CD14-positive monocyte (primary cell): Measurements from ENCODE around the gene FIGLA. TPM values are rescaled to one million over a fixed set of nuclear protein-coding genes. Genes with fewer than 3 reads are reported as not detected.
A peak's percentile ranks its signal among the peaks of the same experiment; 100 is the strongest.

Experiments
- DNase-seq, 3 donors: peaks; one replicate each; pipeline ENCODE4 v3.0.0-alpha.2; 2011 to 2022
- H2AFZ ChIP-seq: 2 replicates; pipeline ENCODE4 v1.6.0; 2012; ENCODE audit warnings: mild to moderate bottlenecking, low read depth, low read length, inconsistent platforms; ENCODE audit not compliant: insufficient read depth, poor library complexity, severe bottlenecking
- H3K27ac ChIP-seq, 2 donors: 1 replicate in 1 of 2; 2 replicates in 1 of 2; pipeline ENCODE4 v1.5.1; 2012 to 2013; ENCODE audit warnings: low read length in 2 of 2, control low read depth in 1 of 2, inconsistent platforms in 1 of 2, low read depth in 1 of 2, mild to moderate bottlenecking in 1 of 2
- H3K27me3 ChIP-seq, 2 donors: one replicate each; pipeline versions ENCODE4 v1.6.0 to v1.6.1; 2011 to 2013; ENCODE audit warnings: low read length in 2 of 2; ENCODE audit not compliant: control insufficient read depth in 2 of 2, insufficient read depth in 2 of 2
- H3K36me3 ChIP-seq, 2 donors: replicated peaks in 1 of 2; 1 replicate in 1 of 2; 2 replicates in 1 of 2; pipeline versions ENCODE4 v1.5.1 to v1.6.1; 2012 to 2013; ENCODE audit warnings: low read length in 2 of 2, control low read depth in 1 of 2, inconsistent platforms in 1 of 2, mild to moderate bottlenecking in 1 of 2; ENCODE audit not compliant: insufficient read depth in 2 of 2, control insufficient read depth in 1 of 2
- H3K4me1 ChIP-seq, 2 donors: 1 replicate in 1 of 2; 2 replicates in 1 of 2; pipeline versions ENCODE4 v1.5.1 to v1.6.1; 2012 to 2013; ENCODE audit warnings: low read length in 2 of 2, control low read depth in 1 of 2, inconsistent platforms in 1 of 2, mild to moderate bottlenecking in 1 of 2, moderate library complexity in 1 of 2; ENCODE audit not compliant: insufficient read depth in 2 of 2, control insufficient read depth in 1 of 2
- H3K4me2 ChIP-seq: replicated peaks from 2 replicates; pipeline ENCODE3; 2012; ENCODE audit warnings: low read length, moderate library complexity, mild to moderate bottlenecking; ENCODE audit not compliant: poor library complexity, severe bottlenecking; ENCODE audit errors: extremely low read depth
- H3K4me3 ChIP-seq, 3 experiments: fragments of 200-600 bp in 1 of 3; sonication (generic) in 1 of 3; replicated peaks in 1 of 3; 1 replicate in 2 of 3; 2 replicates in 1 of 3; pipeline ENCODE4 v1.5.1; 2011 to 2013; ENCODE audit warnings: low read length in 3 of 3, mild to moderate bottlenecking in 3 of 3, control low read depth in 2 of 3, low read depth in 2 of 3, inconsistent platforms in 1 of 3, moderate library complexity in 1 of 3
- H3K79me2 ChIP-seq: 2 replicates; pipeline ENCODE4 v1.6.0; 2012; ENCODE audit warnings: mild to moderate bottlenecking, control low read depth, inconsistent platforms, low read length, moderate library complexity; ENCODE audit not compliant: insufficient read depth
- H3K9ac ChIP-seq: 2 replicates; pipeline ENCODE4 v1.6.0; 2017; ENCODE audit warnings: low read length, mild to moderate bottlenecking; ENCODE audit not compliant: insufficient read depth, poor library complexity, severe bottlenecking
- H3K9me3 ChIP-seq, 2 donors: replicated peaks in 1 of 2; 1 replicate in 1 of 2; 2 replicates in 1 of 2; pipeline versions ENCODE4 v1.5.1 to v1.6.1; 2012 to 2013; ENCODE audit warnings: low read length in 2 of 2, control low read depth in 1 of 2; ENCODE audit not compliant: control insufficient read depth in 1 of 2, insufficient read depth in 1 of 2
- H4K20me1 ChIP-seq: 2 replicates; pipeline ENCODE4 v1.6.0; 2012; ENCODE audit warnings: mild to moderate bottlenecking, low read length, control low read depth, moderate library complexity; ENCODE audit not compliant: insufficient read depth
- H3K27ac Mint-ChIP-seq, 7 donors: one replicate each; pipeline ENCODE4 v1.8.0; 2020; ENCODE audit warnings: mild to moderate bottlenecking in 7 of 7, mixed read lengths in 7 of 7, moderate library complexity in 6 of 7, inconsistent platforms in 2 of 7
- H3K27me3 Mint-ChIP-seq, 3 donors: one replicate each; pipeline ENCODE4 v1.8.0; 2021 to 2022; ENCODE audit warnings: low read depth in 3 of 3, mild to moderate bottlenecking in 3 of 3, mixed read lengths in 3 of 3, moderate library complexity in 3 of 3, inconsistent platforms in 1 of 3
- H3K36me3 Mint-ChIP-seq, 2 donors: one replicate each; pipeline ENCODE4 v1.8.0; 2020; ENCODE audit warnings: mixed read lengths in 2 of 2, inconsistent platforms in 1 of 2, mild to moderate bottlenecking in 1 of 2
- H3K4me1 Mint-ChIP-seq: one replicate; pipeline ENCODE4 v1.8.0; 2020; ENCODE audit warnings: mild to moderate bottlenecking, mixed read lengths
- H3K4me3 Mint-ChIP-seq, 2 donors: one replicate each; pipeline ENCODE4 v1.8.0; 2020; ENCODE audit warnings: mild to moderate bottlenecking in 2 of 2, mixed read lengths in 2 of 2, moderate library complexity in 1 of 2
- H3K9me3 Mint-ChIP-seq, 7 donors: one replicate each; pipeline ENCODE4 v1.8.0; 2020 to 2022; ENCODE audit warnings: mixed read lengths in 7 of 7, mild to moderate bottlenecking in 6 of 7, moderate library complexity in 6 of 7, inconsistent platforms in 2 of 7
- WGBS: methylation state at CpG from one replicate; pipeline ENCODE4 v1.1.5; 2013; ENCODE audit warnings: missing lambda C conversion rate; ENCODE audit not compliant: insufficient coverage; 5-methylcytosine and 5-hydroxymethylcytosine counted together
- intact Hi-C, 2 donors: fragments of 100-400 bp; cut with micrococcal nuclease; formaldehyde crosslinking; loops; one replicate each; pipeline versions ENCODE4 v1.15.0 to v1.15.1; 2023
- polyA plus RNA-seq, 3 donors: library from polyadenylated mRNA; depleted of rRNA in 1 of 3; unstranded in 2 of 3; stranded (reverse) in 1 of 3; fragments of 300-500 nt in 2 of 3; fragments of >200 nt in 1 of 3; fragmentation: Illumina TruSeq in 2 of 3; gene quantifications; 1 replicate in 2 of 3; 2 replicates in 1 of 3; pipeline ENCODE4 v1.2.3, GENCODE V29; 2012 to 2021
- TF ChIP-seq, protein P1 (sequence below): fragments of 200-600 bp; IDR thresholded peaks from one replicate; pipeline ENCODE4 v1.8.0; 2022; ENCODE audit warnings: antibody characterized with exemption, mild to moderate bottlenecking

The FIGLA gene
- polyA plus RNA-seq, 3 donors = 0.13 TPM; not detected in 2

DNA sequence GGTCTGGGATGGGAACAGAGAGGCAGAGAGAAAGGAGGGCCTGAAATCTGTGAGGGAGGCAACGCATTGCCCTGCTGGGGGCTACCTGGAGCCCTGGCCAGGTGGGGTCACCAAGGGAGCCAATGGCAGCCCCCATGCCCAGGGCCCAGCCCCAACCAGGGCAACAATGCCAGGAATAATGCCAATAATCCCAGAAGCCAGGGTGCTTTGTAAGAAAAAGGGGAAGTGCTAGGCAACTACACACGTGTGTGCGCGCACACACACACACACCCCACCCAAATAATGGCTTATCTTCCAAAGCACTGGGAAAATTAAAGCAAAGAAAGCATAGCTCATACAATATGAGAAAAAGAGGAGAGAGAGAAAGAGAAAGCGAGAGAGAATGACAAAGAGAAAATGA, 36.9 kb upstream of the FIGLA start:
- Mint-ChIP-seq H3K4me3 (no peak overlapping the region), H3K27me3 (peaks cover 4 to 8% (median 4%) of the 10 kb centered on the region in 3 donors), H3K9me3 (peaks cover 0 to 2% (median 0%) of the 10 kb centered on the region in 7 donors), H3K4me1 (peaks cover 33% of the 10 kb centered on the region), H3K36me3 (no peaks in the 10 kb centered on the region), H3K27ac (peak overlapping the region in 6 of 7 donors; percentile 20 to 94 (median 90))
- peak in 1 of 3 donors; percentile 51 for DNase-seq
- Histone ChIP-seq H3K4me3 (peak overlapping the region in 1 of 3 experiments; percentile 62), H3K4me1 (peaks cover 28 to 86% of the 10 kb centered on the region in 2 donors), H3K36me3 (no peaks in the 10 kb centered on the region), H3K9me3 (no peaks in the 10 kb centered on the region), H3K27ac (peak overlapping the region in 1 of 2 donors; percentile 67), H3K27me3 (no peaks in the 10 kb centered on the region), H3K9ac (peak overlapping the region; percentile 6), H3K4me2 (peak overlapping the region; percentile 68), H4K20me1 (no peaks in the 10 kb centered on the region), H2AFZ (no peak overlapping the region), H3K79me2 (no peaks in the 10 kb centered on the region)
- intact Hi-C loops = no loop called here
- WGBS = 80% methylated on average over 1 of the region's 5 CpGs
- TF ChIP-seq, protein P1, sequence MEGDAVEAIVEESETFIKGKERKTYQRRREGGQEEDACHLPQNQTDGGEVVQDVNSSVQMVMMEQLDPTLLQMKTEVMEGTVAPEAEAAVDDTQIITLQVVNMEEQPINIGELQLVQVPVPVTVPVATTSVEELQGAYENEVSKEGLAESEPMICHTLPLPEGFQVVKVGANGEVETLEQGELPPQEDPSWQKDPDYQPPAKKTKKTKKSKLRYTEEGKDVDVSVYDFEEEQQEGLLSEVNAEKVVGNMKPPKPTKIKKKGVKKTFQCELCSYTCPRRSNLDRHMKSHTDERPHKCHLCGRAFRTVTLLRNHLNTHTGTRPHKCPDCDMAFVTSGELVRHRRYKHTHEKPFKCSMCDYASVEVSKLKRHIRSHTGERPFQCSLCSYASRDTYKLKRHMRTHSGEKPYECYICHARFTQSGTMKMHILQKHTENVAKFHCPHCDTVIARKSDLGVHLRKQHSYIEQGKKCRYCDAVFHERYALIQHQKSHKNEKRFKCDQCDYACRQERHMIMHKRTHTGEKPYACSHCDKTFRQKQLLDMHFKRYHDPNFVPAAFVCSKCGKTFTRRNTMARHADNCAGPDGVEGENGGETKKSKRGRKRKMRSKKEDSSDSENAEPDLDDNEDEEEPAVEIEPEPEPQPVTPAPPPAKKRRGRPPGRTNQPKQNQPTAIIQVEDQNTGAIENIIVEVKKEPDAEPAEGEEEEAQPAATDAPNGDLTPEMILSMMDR = no peak

DNA sequence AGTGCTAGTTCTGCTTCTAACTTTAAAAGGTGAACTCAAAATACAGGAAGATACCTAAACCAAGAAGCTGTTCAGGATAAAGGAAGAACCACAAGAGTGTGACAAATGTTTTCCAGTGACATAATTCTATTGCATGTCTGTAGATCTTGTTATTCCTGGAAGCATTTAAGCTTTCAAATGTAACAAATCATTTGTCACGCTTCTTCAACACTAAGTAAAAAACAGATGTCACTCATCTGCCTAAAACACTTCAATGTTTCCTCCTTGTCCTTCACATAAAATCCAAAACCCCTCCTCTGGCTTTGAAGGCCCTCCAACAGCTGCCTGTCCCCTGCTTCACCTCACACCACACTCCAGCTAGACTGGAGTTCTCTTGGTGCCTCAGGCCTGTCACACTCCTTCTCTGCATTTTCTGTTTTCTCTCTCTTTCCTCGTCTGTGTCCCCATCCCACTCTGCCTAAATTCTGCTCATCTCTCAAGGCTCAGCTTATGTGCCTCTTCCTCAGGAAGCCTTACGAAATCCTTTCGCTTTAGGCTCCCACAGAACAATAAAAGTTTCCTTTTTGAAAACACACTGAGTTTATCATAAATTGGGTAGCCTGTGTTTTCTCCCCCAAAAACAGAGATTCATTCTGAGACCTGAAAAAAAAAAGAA, 36.4 kb upstream of the FIGLA start:
- intact Hi-C loops = no loop called here
- DNase-seq = peak in 1 of 3 donors; percentile 66
- peaks cover 0 to 2% (median 0%) of the 10 kb centered on the region in 7 donors for H3K9me3 Mint-ChIP-seq
- Histone ChIP-seq H3K4me2 (peak overlapping the region; percentile 68), H3K36me3 (no peaks in the 10 kb centered on the region), H4K20me1 (no peaks in the 10 kb centered on the region), H3K27me3 (no peaks in the 10 kb centered on the region), H3K9me3 (no peaks in the 10 kb centered on the region), H3K4me1 (peaks cover 22 to 83% of the 10 kb centered on the region in 2 donors), H3K79me2 (no peaks in the 10 kb centered on the region), H2AFZ (no peak overlapping the region), H3K4me3 (peak overlapping the region in 1 of 3 experiments; percentile 62), H3K27ac (peak overlapping the region in 1 of 2 donors; percentile 67), H3K9ac (peak overlapping the region; percentile 6)
- no peak overlapping the region for H3K4me3 Mint-ChIP-seq
- no peaks in the 10 kb centered on the region for H3K36me3 Mint-ChIP-seq
- TF ChIP-seq, protein P1 = no peak
- 22% methylated on average over 3 of the region's 4 CpGs for WGBS
- peaks cover 4 to 8% (median 4%) of the 10 kb centered on the region in 3 donors for H3K27me3 Mint-ChIP-seq
- H3K4me1 Mint-ChIP-seq = peaks cover 28% of the 10 kb centered on the region
- peak overlapping the region; percentile 20 to 94 (median 90) for H3K27ac Mint-ChIP-seq
